Stromal cell of bone marrow (primary cell): ENCODE results near the gene FRRS1L.

Source experiments
- DNase-seq: peaks from one replicate; pipeline ENCODE4 v3.0.0-alpha.2; 2012; ENCODE audit warnings: low read depth

FRRS1L gene, protein sequence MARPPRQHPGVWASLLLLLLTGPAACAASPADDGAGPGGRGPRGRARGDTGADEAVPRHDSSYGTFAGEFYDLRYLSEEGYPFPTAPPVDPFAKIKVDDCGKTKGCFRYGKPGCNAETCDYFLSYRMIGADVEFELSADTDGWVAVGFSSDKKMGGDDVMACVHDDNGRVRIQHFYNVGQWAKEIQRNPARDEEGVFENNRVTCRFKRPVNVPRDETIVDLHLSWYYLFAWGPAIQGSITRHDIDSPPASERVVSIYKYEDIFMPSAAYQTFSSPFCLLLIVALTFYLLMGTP

DNA sequence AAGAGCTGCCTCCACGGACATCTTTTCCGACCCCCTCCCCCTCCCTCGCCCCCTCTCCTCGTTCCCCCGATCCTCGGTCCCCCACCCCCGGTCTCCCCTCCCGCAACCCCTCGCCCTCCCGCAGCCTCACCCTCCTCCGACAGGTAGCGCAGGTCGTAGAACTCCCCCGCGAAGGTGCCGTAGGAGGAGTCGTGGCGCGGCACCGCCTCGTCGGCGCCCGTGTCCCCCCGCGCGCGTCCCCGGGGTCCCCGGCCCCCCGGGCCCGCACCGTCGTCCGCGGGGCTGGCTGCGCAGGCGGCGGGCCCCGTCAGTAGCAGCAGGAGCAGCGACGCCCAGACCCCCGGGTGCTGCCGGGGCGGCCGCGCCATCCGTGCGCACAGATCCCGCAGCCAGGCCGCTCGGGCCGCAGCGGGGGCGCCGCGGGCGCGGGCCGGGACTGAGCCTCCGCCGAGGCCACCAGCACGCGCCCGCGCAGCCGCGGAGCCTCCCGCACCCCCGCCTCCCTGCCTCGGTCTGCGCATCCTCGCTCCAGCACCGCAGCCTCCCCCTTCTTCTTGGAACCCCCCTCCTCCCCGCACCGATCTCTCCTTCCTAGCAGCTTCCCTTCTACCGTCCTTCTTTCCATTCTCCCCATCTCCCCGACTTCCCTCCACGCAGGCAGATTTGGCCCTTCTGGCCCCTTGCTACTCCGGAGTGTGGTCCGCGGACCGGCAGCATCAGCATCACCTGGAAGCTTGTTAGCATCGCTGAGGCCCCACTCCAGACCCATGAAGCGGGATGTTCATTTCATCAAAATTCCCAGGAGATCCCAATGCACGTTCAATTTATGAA, at the start of gene FRRS1L:
Gene FRRS1L, minus strand, starts transcription at position 479 of the 831 bp plus-strand sequence. Its CDS starts 111 bp downstream, at position 368.
- DNase-seq = no peak

DNA sequence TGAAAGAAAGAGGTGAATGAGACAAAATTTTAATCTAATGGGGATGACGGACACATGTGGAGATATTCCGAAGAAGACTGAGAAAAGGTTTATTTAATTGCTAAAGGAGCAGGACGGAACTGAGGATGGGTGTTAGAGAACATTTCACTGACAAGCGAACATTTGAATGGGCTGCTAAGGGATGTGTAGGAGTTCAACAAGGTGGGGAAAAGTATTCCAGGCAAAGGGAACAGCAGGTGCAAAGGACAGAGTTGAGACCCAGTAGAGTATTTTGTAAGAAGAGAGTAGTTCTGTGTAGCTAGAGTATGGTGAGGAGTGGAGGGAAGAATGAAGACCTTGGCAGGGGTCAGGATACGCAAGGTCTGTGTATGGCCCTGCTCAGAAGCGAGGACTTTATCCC, 47.4 kb upstream of the FRRS1L start:
- DNase-seq = no peak

DNA sequence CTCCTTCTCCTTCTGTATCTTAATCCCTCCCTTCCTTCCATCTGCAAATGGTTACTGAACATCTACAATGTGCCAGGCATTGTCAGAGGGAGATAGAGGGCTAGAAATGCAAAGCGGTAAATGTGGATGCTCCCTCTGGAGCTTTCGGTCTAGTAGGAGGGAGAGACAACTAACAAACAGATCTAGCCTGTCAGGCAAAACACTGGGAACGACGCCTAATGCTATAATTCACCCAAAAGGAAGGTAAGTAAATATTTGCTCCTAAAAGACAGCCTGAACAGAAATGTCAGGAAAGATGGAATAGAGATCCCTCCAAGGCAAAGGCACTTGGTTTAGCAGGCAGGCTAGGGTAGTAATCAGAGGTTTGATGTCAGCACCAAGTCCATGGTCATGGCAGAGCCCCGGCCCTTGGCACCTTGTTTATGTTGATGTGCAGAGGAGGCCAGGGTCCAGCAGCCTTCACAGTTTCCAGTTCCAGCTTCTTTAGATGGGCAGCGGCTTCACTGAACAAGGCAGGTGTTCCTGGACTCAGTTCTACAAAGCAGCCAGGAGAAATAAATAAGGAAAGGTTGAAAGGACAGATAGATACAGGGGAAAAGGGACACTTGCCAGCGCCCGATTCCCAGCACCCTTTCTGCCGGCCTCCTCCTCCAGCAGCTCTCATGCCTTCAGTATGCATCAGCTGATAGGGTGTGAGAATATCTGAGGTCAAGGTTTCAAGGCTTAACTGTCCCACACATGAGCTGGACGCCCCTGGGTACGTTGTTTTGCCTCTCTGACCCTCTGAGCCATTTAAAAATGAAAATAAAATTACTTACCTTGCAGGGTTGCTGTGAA, 46.5 kb upstream of the FRRS1L start:
- no peak for DNase-seq

DNA sequence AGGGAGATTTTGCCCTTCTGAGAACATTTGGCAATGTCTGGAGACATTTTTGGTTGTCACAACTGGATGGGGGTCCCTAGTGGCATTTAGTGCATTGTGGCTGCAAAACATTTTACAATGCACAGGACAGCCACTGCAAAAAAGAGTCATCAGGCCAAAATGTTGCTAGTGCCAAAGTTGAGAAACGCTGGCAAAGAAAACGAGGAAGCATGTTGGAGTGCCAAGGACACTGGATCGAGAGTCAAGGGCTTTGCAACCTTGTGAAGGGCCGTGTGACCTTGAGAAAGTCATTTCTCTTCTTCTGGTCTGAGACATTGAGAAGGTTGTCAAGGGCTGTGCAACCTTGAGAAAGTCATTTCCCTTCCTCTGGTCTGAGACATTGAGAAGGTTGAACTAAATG, 45.7 kb upstream of the FRRS1L start:
- DNase-seq = no peak

DNA sequence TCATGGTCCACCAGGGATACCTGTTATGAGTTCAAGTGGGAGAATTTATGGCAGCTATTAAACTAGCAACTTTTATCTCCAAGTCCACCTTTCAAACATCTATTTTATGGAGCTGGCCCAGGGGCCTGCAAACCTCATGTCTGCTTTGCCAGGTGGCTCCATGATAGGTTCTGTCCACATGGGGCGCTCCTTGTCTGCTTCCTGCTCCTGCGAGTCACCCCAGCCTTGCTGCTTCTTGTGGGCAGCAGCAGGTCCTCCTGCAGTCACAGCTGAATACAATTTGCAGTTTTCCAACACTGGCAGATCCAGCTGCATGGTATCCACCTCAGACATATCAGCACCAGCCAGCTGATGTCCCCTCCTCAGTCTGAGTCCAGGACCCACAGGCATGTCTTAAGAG, 39.6 kb upstream of the FRRS1L start:
- no peak for DNase-seq

DNA sequence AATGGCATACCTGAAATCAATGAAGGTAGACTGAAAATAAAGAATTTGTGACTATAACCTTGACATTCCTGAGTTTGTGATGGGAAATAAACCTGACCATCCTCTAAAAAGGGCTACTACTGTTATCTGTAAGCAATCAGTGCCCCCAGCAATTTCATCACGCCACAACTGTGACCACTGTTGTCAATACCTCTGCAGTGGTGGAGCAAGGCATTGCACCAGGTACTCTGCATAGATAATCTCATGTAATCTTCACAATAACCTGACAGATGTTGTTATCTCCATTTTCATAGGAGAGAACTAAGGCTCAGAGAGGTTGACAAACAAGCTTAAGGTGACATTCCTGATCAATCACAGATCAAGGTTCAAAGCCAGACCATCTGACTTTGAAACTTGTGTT, 38.5 kb upstream of the FRRS1L start:
- no peak for DNase-seq

DNA sequence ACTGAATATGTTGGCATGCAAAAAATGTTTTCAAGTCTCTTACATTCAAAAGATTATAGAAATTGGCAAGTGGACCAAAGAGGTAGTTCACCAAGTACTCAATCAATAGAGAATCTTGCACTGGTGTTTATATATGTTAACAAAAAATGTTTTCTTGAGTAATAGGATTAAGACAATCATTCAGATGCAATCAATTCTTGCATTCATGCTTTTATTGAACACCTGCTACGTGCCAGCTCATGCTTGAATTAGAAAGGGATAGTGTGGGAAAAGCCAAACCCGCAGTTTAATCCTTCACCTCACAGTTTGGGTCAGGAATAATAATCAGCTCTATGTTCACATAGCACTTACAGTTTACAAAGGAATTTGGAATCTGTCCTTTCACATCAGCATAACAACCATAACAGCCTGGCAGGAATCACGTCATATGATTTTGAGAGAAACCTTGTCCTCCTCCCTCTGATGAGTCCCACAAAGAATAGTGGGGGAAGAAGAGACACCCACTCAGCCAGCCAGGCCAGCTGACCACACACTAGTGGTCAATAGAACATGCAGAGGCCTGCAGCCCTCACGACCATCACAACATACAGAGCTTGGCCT, 36.8 kb upstream of the FRRS1L start:
- no peak for DNase-seq

DNA sequence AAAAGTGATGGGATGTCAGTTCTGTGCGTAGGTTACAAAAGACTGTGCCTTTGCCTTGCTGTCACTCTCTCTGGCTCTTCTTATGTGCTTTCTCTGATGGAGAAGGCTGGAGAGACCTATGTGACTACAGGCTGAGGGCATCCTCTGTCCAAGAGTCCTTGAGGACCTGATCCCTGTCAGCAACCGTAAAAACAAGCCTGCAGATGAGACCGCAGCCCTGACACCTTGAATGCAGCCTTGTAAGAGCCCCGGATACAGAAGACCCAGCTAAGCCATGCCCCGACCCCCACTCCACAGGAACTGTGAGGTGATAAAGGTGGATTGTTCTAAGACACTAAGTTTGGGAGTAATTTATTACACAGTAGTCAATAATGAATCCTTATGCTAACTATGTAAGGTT, 32.6 kb upstream of the FRRS1L start:
- no peak for DNase-seq

DNA sequence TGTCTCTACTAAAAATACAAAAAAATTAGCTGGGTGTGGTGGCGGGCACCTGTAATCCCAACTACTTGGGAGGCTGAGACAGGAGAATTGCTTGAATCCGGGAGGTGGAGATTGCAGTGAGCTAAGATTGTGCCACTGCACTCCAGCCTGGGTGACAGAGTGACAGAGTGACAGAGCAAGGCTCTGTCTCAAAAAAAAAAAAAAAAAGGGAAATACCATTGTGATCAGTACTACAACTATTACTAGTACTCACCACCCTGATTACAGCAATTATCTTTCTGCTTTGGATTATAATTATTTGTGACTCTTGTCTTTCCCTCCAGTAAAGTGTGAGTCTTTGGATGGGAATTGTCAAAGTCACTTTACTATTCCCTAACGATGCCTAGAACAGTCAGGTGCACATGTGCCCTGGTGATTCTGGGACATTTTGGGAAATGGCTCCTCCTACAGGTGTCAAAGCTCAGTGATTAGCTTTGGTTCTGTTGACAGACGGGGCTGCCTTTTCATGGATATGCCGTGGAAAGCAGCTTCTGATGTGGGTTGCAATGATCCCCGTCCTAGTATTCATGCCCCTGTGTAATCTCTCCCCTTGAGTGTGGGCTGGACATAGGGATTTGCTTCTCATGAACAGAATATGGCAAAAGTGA, 31.8 kb upstream of the FRRS1L start:
- DNase-seq = no peak

DNA sequence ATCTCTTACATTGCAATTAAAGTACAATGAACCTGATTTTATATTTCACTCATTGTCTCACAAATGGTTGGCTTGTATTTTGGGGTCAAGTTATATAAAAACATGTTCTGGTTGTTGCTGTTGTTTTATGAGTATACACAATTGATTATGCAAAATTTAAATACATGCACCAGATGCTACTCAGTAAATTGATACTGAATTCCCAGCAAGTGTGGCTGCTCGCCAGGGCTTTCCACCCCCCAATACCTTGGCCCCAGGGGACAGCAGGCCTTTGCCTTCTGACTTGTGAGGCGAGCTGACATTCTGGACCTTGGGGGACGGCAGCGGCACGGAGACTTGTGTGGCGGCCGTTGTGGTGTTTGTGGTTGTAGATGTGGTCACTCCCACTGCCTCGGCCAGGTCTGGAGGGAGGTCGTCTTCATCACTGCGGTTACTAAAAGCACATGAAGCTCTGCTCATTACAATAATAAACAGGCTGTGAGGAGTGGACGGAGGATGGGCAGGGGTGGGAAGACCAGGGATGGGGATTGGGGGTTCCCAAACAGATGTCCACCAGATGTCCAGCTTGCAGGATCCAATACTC, 27.0 kb upstream of the FRRS1L start:
- no peak for DNase-seq

DNA sequence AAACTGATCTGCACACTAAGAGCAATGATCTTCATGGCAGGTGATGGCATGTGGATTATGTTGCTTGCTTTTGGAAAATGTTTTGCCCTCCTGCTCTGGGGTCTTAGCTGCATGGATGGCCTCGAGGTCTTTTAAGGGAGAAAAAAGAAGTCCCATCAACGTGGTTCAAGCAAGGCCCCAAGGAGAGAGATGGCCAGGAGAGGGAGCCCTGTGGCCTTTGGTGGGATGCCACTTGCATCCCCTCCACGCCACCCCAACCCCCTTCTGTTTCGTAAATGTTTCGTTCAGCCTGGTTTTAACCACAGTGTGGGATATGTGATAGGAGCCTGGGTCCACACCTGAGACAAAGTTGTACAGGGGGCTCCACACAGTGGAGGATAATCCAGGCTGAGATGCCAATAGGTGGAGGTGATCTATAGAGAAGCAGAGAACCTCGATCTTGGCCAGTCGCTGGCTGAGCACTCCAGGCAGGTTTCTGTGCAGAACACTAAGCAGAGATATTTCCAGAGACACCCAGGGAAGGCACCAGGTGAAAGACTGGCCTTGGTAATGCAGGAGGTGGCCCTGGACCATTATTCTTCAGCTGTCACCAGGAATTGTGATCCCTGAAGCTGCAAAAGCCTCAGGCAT, 25.8 kb upstream of the FRRS1L start:
- no peak for DNase-seq

DNA sequence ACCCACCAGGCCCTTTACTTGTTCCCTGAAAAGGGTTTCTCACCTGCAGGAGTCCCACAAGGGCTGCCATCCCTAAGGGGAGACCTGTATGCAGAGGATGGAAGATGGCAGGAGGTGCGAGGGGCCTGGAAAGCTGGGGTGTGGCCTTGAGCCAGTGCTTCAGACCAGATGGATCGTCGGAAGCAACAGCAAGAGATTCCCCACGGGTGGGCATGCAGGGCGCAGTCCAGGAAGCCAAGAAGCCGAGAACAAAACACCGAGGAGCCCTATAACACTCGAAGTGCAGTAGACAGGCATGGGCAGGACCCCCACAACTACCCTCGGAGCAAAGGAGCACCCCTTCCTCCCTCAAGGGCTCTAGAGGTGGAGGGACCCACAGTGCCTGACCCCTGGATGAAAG, 24.7 kb upstream of the FRRS1L start:
- no peak for DNase-seq

DNA sequence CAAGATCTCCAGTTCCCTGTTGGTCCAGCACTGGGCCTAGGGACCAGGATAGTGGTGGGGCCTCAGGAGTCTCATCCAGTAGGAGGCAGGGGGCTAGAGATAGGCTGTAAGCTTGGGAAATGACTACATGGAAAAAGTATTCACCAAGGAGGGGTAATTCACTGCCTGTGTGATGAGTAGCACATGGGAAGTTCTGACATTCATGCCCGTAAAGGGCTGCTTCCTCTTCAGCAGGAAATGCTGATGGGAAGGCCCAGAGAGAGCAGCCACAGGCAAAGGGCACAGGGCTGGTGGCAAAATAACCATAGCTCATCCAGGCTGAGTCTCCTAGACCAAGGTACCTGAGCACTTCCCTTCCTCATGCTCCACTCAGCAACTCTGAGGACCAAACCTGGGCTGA, 23.1 kb upstream of the FRRS1L start:
- no peak for DNase-seq

DNA sequence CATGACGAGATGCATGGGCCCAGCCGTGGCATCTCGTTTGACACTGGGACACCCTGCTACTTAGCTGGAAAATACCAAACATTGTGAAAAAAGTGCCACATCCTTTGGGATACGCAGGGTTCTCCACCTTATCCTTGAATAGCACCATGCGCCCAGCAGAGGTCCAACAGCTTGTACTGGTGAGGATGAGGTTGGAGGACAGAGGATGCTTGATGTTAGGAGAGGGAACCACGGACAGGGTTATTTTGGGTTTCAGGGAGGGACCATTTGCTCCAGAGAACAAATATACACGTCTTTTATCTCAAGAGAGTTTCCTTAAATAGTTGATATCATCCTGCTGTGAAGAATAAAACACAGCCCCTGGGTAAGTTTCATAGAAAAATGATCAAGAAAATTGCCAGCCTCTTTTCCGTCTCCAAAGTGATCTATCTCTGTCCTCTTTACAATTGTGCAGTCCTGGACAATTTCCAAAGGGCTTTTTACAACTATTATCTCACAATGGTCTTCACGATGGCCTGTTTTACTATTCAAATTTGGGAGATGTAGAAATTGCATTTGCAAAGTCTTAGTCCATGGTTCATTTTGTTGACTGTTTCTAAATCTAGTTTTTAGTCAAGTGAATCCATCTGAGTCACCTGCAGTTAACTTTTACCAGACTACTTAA, 19.9 kb upstream of the FRRS1L start:
- no peak for DNase-seq

DNA sequence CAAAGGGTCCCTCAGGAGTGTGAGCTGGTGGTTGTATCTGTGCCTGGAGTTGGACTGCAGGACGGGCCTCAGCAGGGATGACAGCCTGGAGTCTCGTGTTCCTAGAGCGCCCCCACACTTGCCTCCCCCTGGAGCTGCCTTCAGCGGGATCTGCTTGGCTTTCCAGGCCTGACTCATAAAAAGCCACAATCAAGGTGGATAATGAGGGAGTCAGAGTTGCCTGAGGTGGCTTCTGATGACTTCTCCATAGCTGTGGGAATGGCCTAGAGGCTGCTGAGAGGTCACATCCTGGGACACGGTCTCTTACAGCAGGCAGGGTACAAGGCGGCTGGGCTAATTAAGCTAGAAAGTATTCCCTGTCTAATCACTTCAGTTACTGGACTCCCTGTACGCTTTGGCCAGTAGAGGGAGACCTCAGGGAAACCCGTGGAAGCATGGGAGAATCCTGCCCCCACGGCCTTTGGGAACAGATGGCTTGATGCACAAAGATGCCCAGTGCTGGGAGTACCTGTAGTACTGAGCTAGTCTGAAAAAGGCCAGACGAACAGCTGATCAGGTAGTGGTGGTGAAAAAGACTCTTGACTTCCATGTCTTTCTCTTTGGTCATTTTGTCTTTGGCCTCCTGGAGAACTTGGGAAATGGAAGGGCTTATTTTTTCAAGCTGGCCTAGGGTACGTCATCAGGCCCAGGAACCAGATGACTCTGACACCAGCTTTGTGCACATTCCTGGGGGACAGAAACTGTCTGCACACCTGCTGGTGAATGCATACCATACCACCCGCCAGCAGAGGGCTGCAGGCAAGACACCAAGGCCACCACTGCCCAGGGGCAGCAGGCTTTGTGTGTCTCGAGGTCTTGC, 16.1 kb upstream of the FRRS1L start:
- no peak for DNase-seq

DNA sequence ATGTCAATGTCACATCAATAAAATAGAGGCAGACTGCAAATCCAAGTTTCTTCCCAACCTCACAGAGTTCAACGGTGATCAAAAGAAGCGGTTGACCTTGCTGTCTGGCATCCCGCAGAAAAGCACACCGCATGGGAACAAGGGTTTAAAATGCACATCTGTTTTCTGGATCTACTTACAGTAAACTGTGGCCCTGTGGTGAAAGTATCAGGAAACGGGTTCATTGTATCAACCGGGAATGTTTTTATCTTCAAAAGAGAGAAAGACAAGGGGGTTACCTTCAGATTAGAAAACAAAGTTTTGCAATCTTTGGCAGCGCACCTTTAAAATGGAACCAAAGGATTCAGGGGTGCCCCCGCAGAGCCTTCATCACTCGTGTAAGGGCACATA, 15.5 kb upstream of the FRRS1L start:
- no peak for DNase-seq

DNA sequence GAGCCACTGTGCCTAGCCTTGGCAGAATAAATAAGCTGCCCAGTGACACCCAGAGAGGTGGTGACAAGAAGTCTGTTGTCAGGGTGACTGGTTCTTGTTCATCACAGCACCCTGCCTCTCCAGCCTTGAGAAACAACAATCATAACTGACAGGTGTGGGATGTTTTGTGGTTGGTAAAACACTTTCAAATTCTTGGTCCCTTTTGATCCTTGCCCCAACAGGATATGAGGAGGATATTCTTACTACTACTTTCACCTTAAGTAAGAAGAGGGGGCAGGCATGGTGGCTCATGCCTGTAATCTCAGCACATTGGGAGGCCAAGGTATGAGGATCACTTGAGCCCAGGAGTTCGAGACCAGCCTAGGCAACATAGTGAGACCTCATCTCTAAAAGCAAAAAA, 14.2 kb upstream of the FRRS1L start:
- DNase-seq = no peak

DNA sequence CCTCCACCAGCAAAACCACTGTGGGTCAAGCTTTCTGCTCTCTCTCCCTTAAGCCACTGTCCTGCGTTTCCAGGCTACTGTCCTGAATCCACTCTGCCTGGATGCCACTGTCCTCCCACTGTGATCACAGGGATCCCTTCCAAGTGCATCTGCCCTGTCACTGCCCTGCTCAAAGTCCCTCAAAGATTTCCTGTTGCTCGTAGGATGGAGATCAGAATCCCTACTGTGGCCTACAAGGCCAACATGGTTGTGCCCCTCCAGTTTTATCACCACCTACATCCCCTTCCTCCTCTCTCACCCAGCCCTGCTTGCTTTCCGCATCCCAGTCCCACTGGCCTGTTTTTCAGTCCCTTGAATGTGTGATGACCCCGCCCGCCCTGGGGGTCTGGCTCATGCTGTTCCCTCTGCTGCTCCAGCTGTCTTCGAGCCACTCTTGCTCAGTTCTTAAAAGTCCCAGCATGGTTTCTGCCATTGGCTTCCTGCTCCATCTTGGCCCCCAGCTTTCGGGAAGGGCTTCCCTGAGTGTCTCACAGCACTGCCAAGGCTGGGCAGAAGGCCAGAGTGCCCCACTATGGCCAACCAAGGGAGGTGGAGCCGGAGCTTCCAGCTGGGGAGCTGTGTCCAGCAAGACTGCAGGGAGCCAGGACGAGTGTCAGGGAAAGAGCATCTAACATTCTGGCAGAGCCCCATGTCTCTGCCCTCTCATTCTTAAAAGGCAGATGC, 12.9 kb upstream of the FRRS1L start:
- DNase-seq = no peak

DNA sequence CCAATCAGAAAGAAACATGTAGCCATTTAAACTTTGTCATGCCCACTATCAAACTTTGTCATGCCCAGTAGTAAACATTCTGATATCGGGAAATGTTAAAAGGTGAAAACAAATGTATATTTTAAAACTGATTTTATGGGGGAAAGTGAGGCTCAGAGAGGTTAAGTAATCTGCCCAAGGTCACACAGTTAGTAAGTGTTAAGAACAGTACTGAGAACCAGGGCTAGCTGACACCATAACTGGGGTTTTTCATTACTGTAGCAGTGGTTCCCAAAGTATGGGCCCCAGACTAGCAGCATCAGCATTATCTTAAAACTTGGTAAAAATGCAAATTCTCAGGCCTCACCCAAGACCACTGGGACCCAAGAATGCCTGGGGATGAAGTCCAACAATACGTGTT, 9.9 kb upstream of the FRRS1L start:
- no peak for DNase-seq
